ENCODE measurements around the gene COL23A1.

The COL23A1 gene

GRCh38 chr5:178417391-178417811, 172.8 kb downstream of the COL23A1 start:
- no peak for DNase-seq

GRCh38 chr5:178416919-178417318, 173.3 kb downstream of the COL23A1 start:
- DNase-seq, result no peak

- DNase-seq, result no peak
These were observed 173.8 kb downstream of the COL23A1 start for GRCh38 chr5:178416206-178416882.

GRCh38 chr5:178415353-178415752, 174.8 kb downstream of the COL23A1 start:
- DNase-seq, result no peak

GRCh38 chr5:178413988-178414387, 176.2 kb downstream of the COL23A1 start:
- no peak for DNase-seq

DNA sequence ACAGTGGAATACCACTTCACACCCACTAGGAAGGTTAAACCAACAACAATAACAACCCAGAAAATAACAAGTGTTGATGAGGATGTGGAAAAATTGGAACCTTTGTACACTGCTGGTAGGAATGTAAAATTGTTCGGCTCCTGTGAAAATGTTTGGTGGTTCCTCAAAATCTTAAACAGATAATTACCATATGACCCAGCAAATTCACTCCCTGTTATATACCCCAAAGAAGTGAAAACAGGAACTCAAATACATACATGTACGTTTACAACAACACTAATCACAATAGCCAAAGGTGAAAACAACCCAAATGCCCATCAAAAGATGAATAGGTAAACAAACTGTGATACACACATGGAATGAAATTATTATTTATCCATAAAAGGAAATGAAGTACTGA, 179.1 kb downstream of the COL23A1 start:
- no peak for DNase-seq

- no peak for DNase-seq
These were observed 182.5 kb downstream of the COL23A1 start for GRCh38 chr5:178407646-178408045.

DNA sequence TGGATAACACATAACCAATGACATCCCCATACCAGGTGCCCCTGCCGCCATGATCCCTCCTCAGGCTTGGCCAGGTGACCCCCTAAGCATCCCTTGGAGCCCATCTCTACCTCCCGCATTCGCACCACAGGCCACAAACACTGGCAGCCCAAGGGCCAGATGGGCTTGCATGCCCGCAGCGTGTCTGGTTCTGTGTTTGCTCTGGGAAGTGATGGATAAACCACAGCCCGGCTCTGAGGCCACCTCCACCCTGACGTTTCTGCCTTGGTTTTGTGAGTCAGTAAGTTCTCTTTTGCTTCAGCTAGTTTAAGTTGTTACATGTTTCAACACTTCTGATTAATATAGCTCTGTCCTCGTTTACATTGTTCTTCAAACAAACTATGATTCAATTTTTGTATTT, 185.2 kb downstream of the COL23A1 start:
- DNase-seq, result no peak

GRCh38 chr5:178403956-178404600, 186.1 kb downstream of the COL23A1 start:
- DNase-seq, result no peak

GRCh38 chr5:178403351-178403750, 186.8 kb downstream of the COL23A1 start:
- no peak for DNase-seq

- no peak for DNase-seq
These were observed 190.5 kb downstream of the COL23A1 start for GRCh38 chr5:178399701-178400095.

GRCh38 chr5:178398901-178399700, 191.1 kb downstream of the COL23A1 start:
- no peak for DNase-seq

GRCh38 chr5:178396796-178397720, 193.1 kb downstream of the COL23A1 start:
- no peak for DNase-seq

GRCh38 chr5:178394074-178394473, 196.1 kb downstream of the COL23A1 start:
- DNase-seq, result no peak

- no peak for DNase-seq
These were observed 197.2 kb downstream of the COL23A1 start for GRCh38 chr5:178392931-178393394.

- DNase-seq, result no peak
These were observed 197.8 kb downstream of the COL23A1 start for GRCh38 chr5:178392386-178392785.

DNA sequence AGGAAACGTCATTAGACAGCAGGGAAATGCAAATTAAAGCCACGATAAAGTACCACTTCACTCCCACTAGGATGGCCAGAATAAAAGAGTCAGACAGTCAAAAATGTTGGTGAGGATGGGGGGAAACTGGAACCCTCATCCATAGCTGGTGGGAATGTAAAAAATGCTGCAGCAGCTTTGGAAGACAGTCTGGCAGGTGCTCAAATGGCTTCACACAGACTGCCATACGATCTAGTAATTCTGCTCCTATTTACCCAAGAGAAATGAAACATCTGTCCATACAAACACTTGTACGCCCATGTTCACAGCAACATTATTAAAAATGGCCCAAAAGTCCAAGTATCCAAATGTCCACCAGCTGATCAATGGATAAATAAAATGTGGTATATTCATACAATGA, 198.7 kb downstream of the COL23A1 start:
- DNase-seq, result no peak

- DNase-seq, result no peak
These were observed 200.4 kb downstream of the COL23A1 start for GRCh38 chr5:178389796-178390195.

- no peak for DNase-seq
These were observed 201.0 kb downstream of the COL23A1 start for GRCh38 chr5:178389026-178389729.

GRCh38 chr5:178388386-178389025, 201.7 kb downstream of the COL23A1 start:
- DNase-seq, result no peak

- DNase-seq, result no peak
These were observed 202.4 kb downstream of the COL23A1 start for GRCh38 chr5:178387856-178388190.
